Astrocyte of the hippocampus (primary cell): ENCODE results near the gene TMPRSS13.

Experiments used
- DNase-seq: peaks from one replicate; pipeline ENCODE4 v3.0.0; 2011; ENCODE audit warnings: low read depth, low spot score

Gene TMPRSS13

GRCh38 chr11:117898059-117898458 lies 31.1 kb downstream of the TMPRSS13 start:
- DNase-seq: no peak

- no peak for DNase-seq
Observed at GRCh38 chr11:117892651-117893050, 36.6 kb downstream of the TMPRSS13 start.

GRCh38 chr11:117891362-117891761 lies 37.8 kb downstream of the TMPRSS13 start:
- DNase-seq: no peak

GRCh38 chr11:117888139-117888566 lies 41.0 kb downstream of the TMPRSS13 start:
- no peak for DNase-seq

- no peak for DNase-seq
Observed at GRCh38 chr11:117887431-117888138, 41.6 kb downstream of the TMPRSS13 start.

- DNase-seq: no peak
Observed at GRCh38 chr11:117885777-117886176, 43.4 kb downstream of the TMPRSS13 start.

- DNase-seq: peak; percentile 40
Observed at GRCh38 chr11:117884994-117885393, 44.2 kb downstream of the TMPRSS13 start.

GRCh38 chr11:117883063-117883462 lies 46.1 kb downstream of the TMPRSS13 start:
- DNase-seq: no peak

- DNase-seq: no peak
Observed at GRCh38 chr11:117882311-117882905, 46.8 kb downstream of the TMPRSS13 start.

GRCh38 chr11:117881217-117881616 lies 48.0 kb downstream of the TMPRSS13 start:
- no peak for DNase-seq

GRCh38 chr11:117879516-117880480 lies 49.4 kb downstream of the TMPRSS13 start:
- no peak for DNase-seq

- no peak for DNase-seq
Observed at GRCh38 chr11:117878939-117879475, 50.2 kb downstream of the TMPRSS13 start.

- no peak for DNase-seq
Observed at GRCh38 chr11:117878314-117878938, 50.8 kb downstream of the TMPRSS13 start.

- DNase-seq: no peak
Observed at GRCh38 chr11:117877120-117877784, 52.0 kb downstream of the TMPRSS13 start.

GRCh38 chr11:117876341-117877119 lies 52.7 kb downstream of the TMPRSS13 start, which contains the start of gene FXYD6:
Gene FXYD6 (minus strand): TSS chr11:117876658. CDS start chr11:117842776, 33,882 bp downstream.
- DNase-seq: peak; percentile 76

GRCh38 chr11:117876059-117876340 lies 53.2 kb downstream of the TMPRSS13 start:
- peak; percentile 45 for DNase-seq

GRCh38 chr11:117875382-117876058 lies 53.7 kb downstream of the TMPRSS13 start:
- peak; percentile 34 for DNase-seq

- no peak for DNase-seq
Observed at GRCh38 chr11:117874910-117875381, 54.3 kb downstream of the TMPRSS13 start.

- no peak for DNase-seq
Observed at GRCh38 chr11:117874253-117874909, 54.8 kb downstream of the TMPRSS13 start.
